Panc1 (cell line): ENCODE measurements around the gene TMEM98. TPM values are rescaled to one million over a fixed set of nuclear protein-coding genes. Genes with fewer than 3 reads are reported as not detected.
"Not testable (repeated sequence)": the region's sequence is repeated elsewhere in the genome, so short reads cannot be mapped to it uniquely, and the experiment has no call there.

Experiments
- ATAC-seq: fragments of 200-7000 bp; cut with Tn5 transposase; 2 replicates; pipeline ENCODE4 v1.9.1; 2020; ENCODE audit warnings: mild to moderate bottlenecking, moderate library complexity
- BruUV-seq: library from RNA; stranded (reverse); fragments of 400-500 nt; replicated peaks from 2 replicates; lab custom pipeline; 2021; lab: Mats Ljungman, UMichigan
- CTCF ChIA-PET: fragments of 300-600 bp; sonication (Branson Sonifier 250); formaldehyde crosslinking; loops from one replicate; lab custom pipeline; 2022; ENCODE audit warnings: antibody characterized with exemption; lab: Charles Lee
- POLR2A ChIA-PET: fragments of 300-600 bp; sonication (Branson Sonifier 250); formaldehyde crosslinking; loops from one replicate; lab custom pipeline; 2022; ENCODE audit warnings: antibody characterized with exemption; lab: Charles Lee
- DNase-seq: peaks from one replicate; pipeline ENCODE4 v3.0.0-alpha.2; 2010; ENCODE audit warnings: low read depth, low spot score
- H3K27ac ChIP-seq: 2 replicates; pipeline ENCODE4 v1.5.1; 2011; ENCODE audit warnings: mild to moderate bottlenecking, low read length, inconsistent platforms
- H3K27me3 ChIP-seq: fragments of 200-500 bp; sonication (Bioruptor generic); 2 replicates; pipeline ENCODE4 v1.6.0; 2014; ENCODE audit warnings: low read length, inconsistent platforms; ENCODE audit not compliant: control insufficient read depth, insufficient read depth
- H3K36me3 ChIP-seq: fragments of 200-500 bp; sonication (Bioruptor generic); 2 replicates; pipeline ENCODE4 v1.5.1; 2014; ENCODE audit warnings: inconsistent platforms, mild to moderate bottlenecking, low read length, moderate library complexity; ENCODE audit not compliant: control insufficient read depth, insufficient read depth
- H3K4me1 ChIP-seq: 2 replicates; pipeline ENCODE4 v1.5.1; 2011; ENCODE audit warnings: inconsistent platforms, mild to moderate bottlenecking, low read length, moderate library complexity; ENCODE audit not compliant: control insufficient read depth, insufficient read depth
- H3K4me3 ChIP-seq, 2 experiments: 2 replicates each; pipeline ENCODE4 v1.5.1; 2011 to 2012; ENCODE audit warnings: low read depth in 2 of 2, low read length in 2 of 2, mild to moderate bottlenecking in 2 of 2, inconsistent platforms in 1 of 2, moderate library complexity in 1 of 2
- H3K9me3 ChIP-seq: fragments of 200-500 bp; sonication (Bioruptor generic); 2 replicates; pipeline ENCODE4 v1.5.1; 2014; ENCODE audit warnings: low read depth, mild to moderate bottlenecking, inconsistent platforms, low read length, moderate library complexity; ENCODE audit not compliant: control insufficient read depth, insufficient read depth
- POLR2AphosphoS5 ChIP-seq: IDR thresholded peaks from 2 replicates; pipeline ENCODE4 v1.6.1; 2012; ENCODE audit warnings: mild to moderate bottlenecking, low read depth, low read length, moderate library complexity
- SIN3A ChIP-seq: IDR thresholded peaks from 2 replicates; pipeline ENCODE4 v1.6.1; 2012; ENCODE audit warnings: low read depth, mild to moderate bottlenecking, low read length, moderate library complexity, borderline replicate concordance; ENCODE audit not compliant: insufficient read depth
- TCF7L2 ChIP-seq: IDR thresholded peaks from 2 replicates; pipeline ENCODE4 v1.6.1; 2011; ENCODE audit warnings: mild to moderate bottlenecking, low read depth, low read length, inconsistent platforms
- in situ Hi-C: cut with HindIII; loops from 2 replicates; pipeline ENCODE4 v1.10.0; 2016; ENCODE audit warnings: low sequenced_read_pairs, low pct_unique_long_range_greater_than_20kb
- intact Hi-C: fragments of 100-400 bp; cut with micrococcal nuclease; formaldehyde crosslinking; loops from one replicate; pipeline ENCODE4 v1.10.0; 2022; ENCODE audit not compliant: unreplicated experiment
- total RNA-seq: library from RNA; stranded (reverse); gene quantifications from one replicate; pipeline ENCODE4 v1.2.1, GENCODE V29; 2021; ENCODE audit not compliant: unreplicated experiment
- TF ChIP-seq, protein P1 (sequence below): fragments of 450-650 bp; IDR thresholded peaks from 2 replicates; pipeline ENCODE4 v1.5.1; 2017; ENCODE audit warnings: mild to moderate bottlenecking
- TF ChIP-seq, protein P2 (sequence below), 2 experiments: IDR thresholded peaks; 2 replicates each; pipeline ENCODE4 v1.6.1; 2011 to 2012; ENCODE audit warnings: low read depth in 2 of 2, control low read depth in 1 of 2, low read length in 1 of 2, mild to moderate bottlenecking in 1 of 2, moderate library complexity in 1 of 2; ENCODE audit not compliant: insufficient read depth in 1 of 2

Gene TMEM98
- total RNA-seq, 1 experiment from 2014 or later = 2.2 TPM

DNA sequence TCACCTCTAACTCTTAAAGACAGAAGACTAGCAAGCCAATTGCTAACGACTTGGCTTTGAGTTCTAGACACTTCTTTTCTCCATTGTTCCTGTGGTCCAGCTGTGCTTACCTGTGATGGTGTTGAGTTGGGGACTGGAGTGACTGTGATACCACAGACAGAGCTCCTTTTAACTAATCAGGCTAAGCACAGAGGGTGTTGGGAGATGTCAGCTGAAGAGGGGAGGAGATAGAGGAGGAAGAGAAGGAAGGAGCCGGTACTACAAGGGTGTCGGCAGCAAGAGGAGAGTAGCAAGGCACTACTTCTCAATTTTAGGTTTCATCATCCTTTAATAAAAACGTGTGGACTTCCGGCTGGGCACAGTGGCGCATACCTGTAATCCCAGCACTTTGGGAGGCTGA, 45.9 kb upstream of the TMEM98 start:
- Histone ChIP-seq H3K4me3 (no peak overlapping the region), H3K27ac (no peak overlapping the region), H3K4me1 (peaks cover 3% of the 10 kb centered on the region; the same call in 1 of the 2 replicates), H3K27me3 (peaks cover 23% of the 10 kb centered on the region), H3K9me3 (no peaks in the 10 kb centered on the region), H3K36me3 (no peaks in the 10 kb centered on the region)
- intact Hi-C loops = no loop called here
- POLR2A ChIA-PET = no interaction called here
- ATAC-seq (no peak), DNase-seq (no peak)
- BruUV-seq = no TSS peak
- CTCF ChIA-PET = no interaction called here
- no peak for TF ChIP-seq TCF7L2
- TF ChIP-seq, protein P1, sequence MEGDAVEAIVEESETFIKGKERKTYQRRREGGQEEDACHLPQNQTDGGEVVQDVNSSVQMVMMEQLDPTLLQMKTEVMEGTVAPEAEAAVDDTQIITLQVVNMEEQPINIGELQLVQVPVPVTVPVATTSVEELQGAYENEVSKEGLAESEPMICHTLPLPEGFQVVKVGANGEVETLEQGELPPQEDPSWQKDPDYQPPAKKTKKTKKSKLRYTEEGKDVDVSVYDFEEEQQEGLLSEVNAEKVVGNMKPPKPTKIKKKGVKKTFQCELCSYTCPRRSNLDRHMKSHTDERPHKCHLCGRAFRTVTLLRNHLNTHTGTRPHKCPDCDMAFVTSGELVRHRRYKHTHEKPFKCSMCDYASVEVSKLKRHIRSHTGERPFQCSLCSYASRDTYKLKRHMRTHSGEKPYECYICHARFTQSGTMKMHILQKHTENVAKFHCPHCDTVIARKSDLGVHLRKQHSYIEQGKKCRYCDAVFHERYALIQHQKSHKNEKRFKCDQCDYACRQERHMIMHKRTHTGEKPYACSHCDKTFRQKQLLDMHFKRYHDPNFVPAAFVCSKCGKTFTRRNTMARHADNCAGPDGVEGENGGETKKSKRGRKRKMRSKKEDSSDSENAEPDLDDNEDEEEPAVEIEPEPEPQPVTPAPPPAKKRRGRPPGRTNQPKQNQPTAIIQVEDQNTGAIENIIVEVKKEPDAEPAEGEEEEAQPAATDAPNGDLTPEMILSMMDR = no peak
- TF ChIP-seq, protein P2, sequence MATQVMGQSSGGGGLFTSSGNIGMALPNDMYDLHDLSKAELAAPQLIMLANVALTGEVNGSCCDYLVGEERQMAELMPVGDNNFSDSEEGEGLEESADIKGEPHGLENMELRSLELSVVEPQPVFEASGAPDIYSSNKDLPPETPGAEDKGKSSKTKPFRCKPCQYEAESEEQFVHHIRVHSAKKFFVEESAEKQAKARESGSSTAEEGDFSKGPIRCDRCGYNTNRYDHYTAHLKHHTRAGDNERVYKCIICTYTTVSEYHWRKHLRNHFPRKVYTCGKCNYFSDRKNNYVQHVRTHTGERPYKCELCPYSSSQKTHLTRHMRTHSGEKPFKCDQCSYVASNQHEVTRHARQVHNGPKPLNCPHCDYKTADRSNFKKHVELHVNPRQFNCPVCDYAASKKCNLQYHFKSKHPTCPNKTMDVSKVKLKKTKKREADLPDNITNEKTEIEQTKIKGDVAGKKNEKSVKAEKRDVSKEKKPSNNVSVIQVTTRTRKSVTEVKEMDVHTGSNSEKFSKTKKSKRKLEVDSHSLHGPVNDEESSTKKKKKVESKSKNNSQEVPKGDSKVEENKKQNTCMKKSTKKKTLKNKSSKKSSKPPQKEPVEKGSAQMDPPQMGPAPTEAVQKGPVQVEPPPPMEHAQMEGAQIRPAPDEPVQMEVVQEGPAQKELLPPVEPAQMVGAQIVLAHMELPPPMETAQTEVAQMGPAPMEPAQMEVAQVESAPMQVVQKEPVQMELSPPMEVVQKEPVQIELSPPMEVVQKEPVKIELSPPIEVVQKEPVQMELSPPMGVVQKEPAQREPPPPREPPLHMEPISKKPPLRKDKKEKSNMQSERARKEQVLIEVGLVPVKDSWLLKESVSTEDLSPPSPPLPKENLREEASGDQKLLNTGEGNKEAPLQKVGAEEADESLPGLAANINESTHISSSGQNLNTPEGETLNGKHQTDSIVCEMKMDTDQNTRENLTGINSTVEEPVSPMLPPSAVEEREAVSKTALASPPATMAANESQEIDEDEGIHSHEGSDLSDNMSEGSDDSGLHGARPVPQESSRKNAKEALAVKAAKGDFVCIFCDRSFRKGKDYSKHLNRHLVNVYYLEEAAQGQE (IDR thresholded peaks at IDR 0.05; ENCODE audit: insufficient read depth in 1 of 2, low read depth in 2 of 2, low read length in 1 of 2) = no peak
- TF ChIP-seq SIN3A = no peak
- TF ChIP-seq POLR2AphosphoS5 = no peak
- in situ Hi-C loops = no loop called here

DNA sequence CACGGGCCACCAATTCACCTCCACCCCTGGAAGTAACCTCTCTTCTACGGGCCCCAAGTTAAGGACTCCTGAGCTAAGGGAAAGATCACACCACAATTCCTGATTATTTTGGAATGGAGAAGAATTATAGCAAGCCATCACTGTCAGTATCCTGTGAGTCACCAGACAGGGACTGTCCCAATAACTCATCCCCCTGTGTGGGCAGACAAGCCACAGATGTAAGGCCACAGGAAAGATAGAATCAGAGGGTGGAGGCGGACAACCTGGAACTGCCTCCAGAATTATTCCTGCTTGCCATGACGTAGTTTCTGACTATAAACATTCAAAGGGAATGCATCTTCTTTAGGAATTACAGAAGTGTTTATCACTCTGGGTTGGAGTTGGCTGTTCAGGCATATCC, 45.2 kb upstream of the TMEM98 start:
- intact Hi-C loops (no loop called here), in situ Hi-C loops (no loop called here)
- Histone ChIP-seq H3K36me3 (no peaks in the 10 kb centered on the region), H3K9me3 (no peaks in the 10 kb centered on the region), H3K4me3 (no peak overlapping the region), H3K27me3 (peaks cover 23% of the 10 kb centered on the region), H3K4me1 (no peaks in the 10 kb centered on the region), H3K27ac (no peak overlapping the region)
- ChIA-PET CTCF (no interaction called here), POLR2A (no interaction called here)
- ATAC-seq (no peak), DNase-seq (no peak)
- BruUV-seq = no TSS peak
- TF ChIP-seq POLR2AphosphoS5 (no peak), SIN3A (no peak), TCF7L2 (no peak)
- TF ChIP-seq, protein P2 (IDR thresholded peaks at IDR 0.05; ENCODE audit: insufficient read depth in 1 of 2, low read depth in 2 of 2, low read length in 1 of 2) = no peak
- TF ChIP-seq, protein P1 = no peak

DNA sequence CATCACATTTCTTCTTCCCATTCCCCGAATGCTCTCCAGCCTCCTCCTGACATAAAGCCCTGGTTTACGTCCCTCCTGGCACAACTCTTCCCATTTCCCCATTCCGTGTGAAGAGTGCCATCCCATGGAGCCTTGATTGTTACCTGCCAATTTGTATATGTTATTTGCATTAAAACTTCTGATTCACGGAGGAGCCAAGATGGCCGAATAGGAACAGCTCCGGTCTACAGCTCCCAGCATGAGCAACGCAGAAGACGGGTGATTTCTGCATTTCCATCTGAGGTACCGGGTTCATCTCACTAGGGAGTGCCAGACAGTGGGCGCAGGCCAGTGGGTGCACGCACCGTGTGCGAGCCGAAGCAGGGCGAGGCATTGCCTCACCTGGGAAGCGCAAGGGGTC, 41.0 kb upstream of the TMEM98 start:
- H3K9me3 ChIP-seq, intact Hi-C loops, ATAC-seq, H3K27ac ChIP-seq, H3K4me1 ChIP-seq, in situ Hi-C loops, DNase-seq, CTCF ChIA-PET, BruUV-seq, H3K36me3 ChIP-seq: not testable (repeated sequence)
- H3K4me3 ChIP-seq = peak overlapping the region in 1 of 2 experiments; percentile 2; a peak in 1 of 4 replicates
- peaks cover 16% of the 10 kb centered on the region for H3K27me3 ChIP-seq
- POLR2A ChIA-PET = interaction anchor here (0.6 kb wide), 1 partner anchor 11 kb away, joined by 3 read pairs; no protein-coding TSS in a partner anchor

DNA sequence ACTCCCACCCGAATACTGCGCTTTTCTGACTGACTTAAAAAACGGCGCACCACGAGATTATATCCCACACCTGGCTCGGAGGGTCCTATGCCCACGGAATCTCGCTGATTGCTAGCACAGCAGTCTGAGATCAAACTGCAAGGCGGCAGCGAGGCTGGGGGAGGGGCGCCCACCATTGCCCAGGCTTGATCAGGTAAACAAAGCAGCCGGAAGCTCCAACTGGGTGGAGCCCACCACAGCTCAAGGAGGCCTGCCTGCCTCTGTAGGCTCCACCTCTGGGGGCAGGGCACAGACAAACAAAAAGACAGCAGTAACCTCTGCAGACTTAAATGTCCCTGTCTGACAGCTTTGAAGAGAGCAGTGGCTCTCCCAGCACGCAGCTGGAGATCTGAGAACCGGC, 40.5 kb upstream of the TMEM98 start:
- intact Hi-C loops, CTCF ChIA-PET: not testable (repeated sequence)

More for the DNA sequence above, 40.5 kb upstream of the TMEM98 start:
- POLR2A ChIA-PET, in situ Hi-C loops, H3K4me1 ChIP-seq, H3K27ac ChIP-seq, H3K9me3 ChIP-seq, DNase-seq, H3K36me3 ChIP-seq, H3K4me3 ChIP-seq, BruUV-seq, ATAC-seq: not testable (repeated sequence)
- H3K27me3 ChIP-seq = peaks cover 16% of the 10 kb centered on the region
